HFF-Myc (cell line): ENCODE measurements around the gene DUSP9.
"Not testable (repeated sequence)": the region's sequence is repeated elsewhere in the genome, so short reads cannot be mapped to it uniquely, and the experiment has no call there.

ENCODE experiments used
- DNase-seq: peaks from one replicate; pipeline ENCODE4 v3.0.0-alpha.2; 2011; ENCODE audit warnings: low read depth; ENCODE audit errors: extremely low read depth
- H3K4me3 ChIP-seq: replicated peaks from 2 replicates; pipeline ENCODE4 v1.5.1; 2011; ENCODE audit warnings: low read depth, mild to moderate bottlenecking, control low read depth, low read length
- TF ChIP-seq, protein P1 (sequence below): IDR thresholded peaks from 2 replicates; pipeline ENCODE4 v1.5.1; 2012; ENCODE audit warnings: mild to moderate bottlenecking, low read depth, low read length, control low read depth; ENCODE audit errors: missing control alignments

Gene DUSP9

DNA sequence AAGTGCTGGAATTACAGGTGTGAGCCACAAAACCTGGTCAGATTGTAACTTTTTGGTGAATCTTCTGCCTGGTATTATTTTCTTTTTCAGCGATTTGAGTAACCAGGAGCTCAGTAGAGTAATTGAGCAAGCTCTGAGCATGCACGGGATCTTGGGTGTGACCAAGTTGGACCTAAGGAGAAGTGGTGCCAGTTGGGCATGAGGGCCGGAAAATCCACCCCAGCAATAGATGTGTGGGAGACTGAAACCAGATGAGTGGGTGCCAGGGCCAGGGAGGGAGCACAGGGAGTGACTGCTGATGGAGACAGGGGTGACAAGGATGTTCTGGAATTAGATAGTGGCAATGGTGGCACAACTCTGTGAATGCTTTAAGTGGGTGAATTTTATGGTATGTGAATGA lies 44.4 kb upstream of the DUSP9 start:
- no peak for DNase-seq
- no peak overlapping the region for H3K4me3 ChIP-seq
- TF ChIP-seq, protein P1, sequence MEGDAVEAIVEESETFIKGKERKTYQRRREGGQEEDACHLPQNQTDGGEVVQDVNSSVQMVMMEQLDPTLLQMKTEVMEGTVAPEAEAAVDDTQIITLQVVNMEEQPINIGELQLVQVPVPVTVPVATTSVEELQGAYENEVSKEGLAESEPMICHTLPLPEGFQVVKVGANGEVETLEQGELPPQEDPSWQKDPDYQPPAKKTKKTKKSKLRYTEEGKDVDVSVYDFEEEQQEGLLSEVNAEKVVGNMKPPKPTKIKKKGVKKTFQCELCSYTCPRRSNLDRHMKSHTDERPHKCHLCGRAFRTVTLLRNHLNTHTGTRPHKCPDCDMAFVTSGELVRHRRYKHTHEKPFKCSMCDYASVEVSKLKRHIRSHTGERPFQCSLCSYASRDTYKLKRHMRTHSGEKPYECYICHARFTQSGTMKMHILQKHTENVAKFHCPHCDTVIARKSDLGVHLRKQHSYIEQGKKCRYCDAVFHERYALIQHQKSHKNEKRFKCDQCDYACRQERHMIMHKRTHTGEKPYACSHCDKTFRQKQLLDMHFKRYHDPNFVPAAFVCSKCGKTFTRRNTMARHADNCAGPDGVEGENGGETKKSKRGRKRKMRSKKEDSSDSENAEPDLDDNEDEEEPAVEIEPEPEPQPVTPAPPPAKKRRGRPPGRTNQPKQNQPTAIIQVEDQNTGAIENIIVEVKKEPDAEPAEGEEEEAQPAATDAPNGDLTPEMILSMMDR: no peak

DNA sequence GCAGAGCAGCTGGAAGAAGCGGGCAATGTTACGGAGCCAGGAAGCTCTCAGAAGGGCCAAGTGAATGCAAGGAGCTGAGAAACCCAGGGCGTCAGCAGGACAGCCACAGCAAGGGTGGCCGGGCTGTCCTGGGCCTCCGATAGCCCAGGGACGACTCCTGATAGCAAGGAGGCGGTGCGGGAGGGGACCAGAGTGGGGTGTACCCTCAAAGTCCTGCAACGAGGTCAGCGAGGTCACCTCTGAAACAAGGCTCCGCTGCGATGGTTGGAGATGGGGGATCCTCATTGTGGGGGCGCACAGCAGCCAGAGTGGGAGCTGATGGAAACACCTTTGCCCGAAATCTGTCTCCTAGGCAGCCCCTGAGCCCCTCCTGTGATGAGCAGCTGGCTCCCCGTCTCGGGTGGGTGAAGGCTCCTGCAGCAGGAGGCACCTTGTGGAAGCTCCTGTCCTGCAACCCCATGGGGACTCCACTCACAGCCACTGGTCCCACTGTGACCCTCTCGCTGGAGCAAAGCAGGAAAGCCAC lies 43.8 kb upstream of the DUSP9 start:
- no peak for DNase-seq
- TF ChIP-seq, protein P1: no peak
- no peak overlapping the region for H3K4me3 ChIP-seq

DNA sequence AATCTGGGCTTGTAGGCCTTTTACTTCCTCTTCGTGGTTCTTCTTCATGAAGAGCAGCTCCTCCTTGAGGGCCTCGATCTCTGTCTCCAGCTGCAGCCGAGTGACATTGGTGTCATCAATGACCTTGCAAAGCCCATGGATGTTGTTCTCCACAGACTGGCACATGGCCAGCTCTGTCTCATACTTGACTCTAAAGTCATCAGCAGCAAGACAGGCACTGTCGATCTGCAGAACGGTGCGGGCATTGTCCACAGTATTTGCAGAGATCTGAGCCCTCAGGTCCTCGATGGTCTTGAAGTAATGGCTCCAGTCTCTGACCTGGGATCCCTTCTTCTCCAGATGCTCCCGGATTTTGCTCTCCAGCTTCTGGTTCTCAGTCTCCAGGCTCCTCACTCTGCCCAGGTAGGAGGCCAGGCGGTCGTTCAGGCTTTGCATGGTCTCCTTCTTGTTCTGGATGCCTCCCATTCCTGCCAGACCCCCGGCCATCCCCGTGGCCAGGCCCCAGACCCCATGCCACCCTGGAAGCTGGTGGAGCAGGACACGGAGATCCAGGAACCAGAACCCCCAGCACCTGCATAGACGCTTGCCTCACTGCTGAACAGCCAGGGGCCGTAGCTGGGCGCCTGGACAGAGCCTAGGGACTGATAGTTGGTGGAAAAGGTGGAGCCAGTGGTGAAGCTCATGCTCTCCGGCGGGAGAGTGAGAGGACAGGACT lies 42.2 kb upstream of the DUSP9 start:
- not testable (repeated sequence) for DNase-seq, H3K4me3 ChIP-seq

DNA sequence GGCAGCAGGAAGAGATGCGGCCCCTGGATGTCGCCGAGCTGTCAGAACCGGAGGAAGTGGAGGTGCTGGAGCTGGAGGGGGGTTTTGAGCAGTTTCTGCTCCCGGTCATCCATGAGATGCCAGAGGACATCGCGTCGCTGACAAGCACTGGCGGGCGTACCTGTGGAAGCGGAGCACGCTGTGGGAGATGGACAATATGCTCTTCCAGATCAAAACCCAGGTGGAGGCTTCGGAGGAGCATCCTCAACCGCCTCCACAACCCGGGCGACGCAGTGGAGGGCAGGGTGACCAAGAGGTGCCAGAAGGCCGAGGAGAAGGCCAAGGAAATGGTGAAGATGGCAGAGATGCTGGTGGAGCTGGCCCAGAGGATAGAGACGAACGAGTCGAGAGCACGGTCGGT lies 40.5 kb upstream of the DUSP9 start:
- no peak for DNase-seq
- TF ChIP-seq, protein P1: no peak
- H3K4me3 ChIP-seq: no peak overlapping the region

DNA sequence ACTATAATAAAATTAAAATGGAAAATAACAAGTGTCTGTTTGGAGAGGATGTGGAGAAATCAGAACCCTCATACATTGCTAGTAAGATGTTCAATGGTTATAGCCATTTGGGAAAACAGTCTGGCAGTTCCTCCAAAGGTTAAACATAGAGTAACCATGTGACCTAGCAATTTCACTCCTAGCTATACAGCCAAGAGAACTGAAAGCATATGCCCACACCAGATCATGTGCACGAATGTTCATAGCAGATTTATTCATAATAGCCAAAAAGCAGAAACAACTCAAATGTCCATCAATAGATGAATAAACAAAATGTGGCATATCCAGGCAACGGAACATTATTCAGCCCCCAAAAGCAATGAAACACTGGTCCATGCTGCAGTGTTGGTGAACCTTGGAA lies 38.6 kb upstream of the DUSP9 start:
- no peak for DNase-seq
- H3K4me3 ChIP-seq: no peak overlapping the region

DNA sequence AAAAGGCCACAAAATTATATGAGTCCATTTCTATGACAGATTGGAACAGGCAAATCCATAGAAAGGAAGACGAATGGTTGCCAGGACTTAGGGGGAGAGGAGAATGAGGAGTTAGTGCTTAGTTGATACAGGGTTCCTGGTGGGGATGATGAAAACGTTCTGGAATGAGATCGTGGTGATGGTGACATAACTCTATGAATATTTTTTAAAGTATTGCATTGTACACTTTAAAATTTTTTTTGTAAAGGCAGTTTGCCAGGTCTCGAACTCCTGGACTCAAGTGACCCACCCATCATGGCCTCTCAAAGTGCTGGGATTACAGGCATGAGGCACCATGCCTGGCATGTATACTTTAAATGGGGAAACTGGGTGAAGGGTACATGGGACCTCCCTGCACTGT lies 38.2 kb upstream of the DUSP9 start:
- TF ChIP-seq, protein P1: no peak
- H3K4me3 ChIP-seq: no peak overlapping the region
- no peak for DNase-seq

More for the DNA sequence above, 38.6 kb upstream of the DUSP9 start:
- TF ChIP-seq, protein P1: no peak

DNA sequence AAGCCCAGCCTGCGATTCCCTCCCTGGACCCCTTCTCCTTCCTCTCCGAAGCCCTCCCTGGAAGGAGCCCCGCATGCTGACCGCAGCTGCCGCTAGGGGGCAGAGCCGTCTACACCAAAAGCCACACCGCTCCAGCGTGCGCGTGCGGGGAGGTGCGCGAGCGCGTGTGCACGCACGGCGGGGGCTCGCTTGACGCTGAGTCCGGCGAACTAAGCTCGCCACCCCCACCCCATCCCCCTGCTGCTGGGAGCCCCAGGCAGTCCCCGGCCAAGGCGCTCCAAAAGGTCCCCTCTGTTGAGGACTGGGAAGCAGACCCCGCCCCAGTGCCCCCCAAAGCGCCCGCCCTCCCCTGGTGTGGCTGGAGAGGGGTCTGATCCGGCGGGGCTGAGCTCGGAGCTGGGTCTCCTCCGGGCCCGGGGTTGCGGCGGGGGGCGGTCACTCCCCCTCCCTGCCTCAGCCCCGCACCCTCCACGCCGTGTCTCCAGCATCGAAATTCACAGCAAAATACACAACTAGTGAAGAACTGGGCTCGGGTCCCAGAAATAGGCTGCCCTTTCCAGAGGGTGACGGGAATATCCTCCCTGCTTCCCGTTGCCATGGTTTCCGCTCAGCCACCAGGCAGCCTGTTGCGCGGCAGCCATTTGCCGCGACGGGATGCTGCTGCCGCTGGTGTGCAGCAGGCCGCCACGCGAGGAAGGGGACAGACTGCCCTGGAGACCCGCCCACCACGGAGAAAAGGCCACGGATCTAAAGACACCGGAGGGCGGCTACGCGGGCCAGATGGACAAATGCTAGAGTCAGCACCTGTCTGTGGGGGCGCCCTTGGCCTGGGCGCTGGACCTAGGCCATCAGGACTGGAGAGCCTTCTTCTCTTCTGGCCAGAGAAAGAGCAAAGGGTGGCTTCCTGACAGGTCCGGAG lies 36.8 kb upstream of the DUSP9 start:
- no peak overlapping the region; the same call in 1 of the 2 replicates for H3K4me3 ChIP-seq
- DNase-seq: no peak
- TF ChIP-seq, protein P1: peak; percentile 75
